Measurements from ENCODE around the gene TMPRSS9. TPM values are rescaled to one million over a fixed set of nuclear protein-coding genes. Genes with fewer than 3 reads are reported as not detected.

Gene TMPRSS9
- polyA plus RNA-seq, 3 donors = 0.12 to 0.30 TPM; not detected in 1

DNA sequence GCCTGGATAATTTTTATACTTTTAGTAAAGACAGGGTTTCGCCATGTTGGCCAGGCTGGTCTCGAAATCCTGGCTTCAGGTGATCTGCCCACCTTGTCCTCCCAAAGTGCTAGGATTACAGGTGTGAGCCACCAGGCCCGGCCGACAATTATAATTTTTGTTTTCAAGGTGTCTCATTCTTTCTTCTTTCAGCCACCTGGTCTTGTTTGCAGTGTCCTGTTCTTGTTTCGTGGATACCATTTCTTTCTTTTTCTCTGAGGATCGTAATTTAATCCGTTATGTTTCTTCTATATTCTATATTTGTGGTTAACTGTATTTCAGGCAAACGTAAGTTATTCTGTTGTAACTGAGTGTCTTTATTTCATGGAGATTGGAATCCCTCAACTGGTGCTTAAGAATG is 51.6 kb downstream of the TMPRSS9 start:
- Histone ChIP-seq H3K9me3 (replicated peaks in 1 of 2; ENCODE audit: control insufficient read depth in 1 of 2, insufficient read depth in 1 of 2, low read length in 2 of 2) (peaks cover 0 to 9% of the 10 kb centered on the region in 2 donors), H3K79me2 (ENCODE audit: insufficient read depth, low read length) (no peaks in the 10 kb centered on the region), H3K4me2 (replicated peaks; ENCODE audit: extremely low read depth, low read length, poor library complexity, severe bottlenecking) (no peak overlapping the region), H3K4me3 (replicated peaks in 1 of 3; ENCODE audit: low read depth in 2 of 3, low read length in 3 of 3) (no peak overlapping the region), H3K9ac (ENCODE audit: insufficient read depth, low read length, poor library complexity, severe bottlenecking) (no peak overlapping the region), H3K27ac (ENCODE audit: low read depth in 1 of 2, low read length in 2 of 2) (no peak overlapping the region), H3K27me3 (ENCODE audit: control insufficient read depth in 2 of 2, insufficient read depth in 2 of 2, low read length in 2 of 2) (no peaks in the 10 kb centered on the region), H4K20me1 (ENCODE audit: insufficient read depth, low read length) (no peaks in the 10 kb centered on the region), H3K4me1 (ENCODE audit: control insufficient read depth in 1 of 2, insufficient read depth in 2 of 2, low read length in 2 of 2) (peaks cover 2 to 3% of the 10 kb centered on the region in 2 donors), H3K36me3 (replicated peaks in 1 of 2; ENCODE audit: control insufficient read depth in 1 of 2, insufficient read depth in 2 of 2, low read length in 2 of 2) (no peaks in the 10 kb centered on the region), H2AFZ (ENCODE audit: insufficient read depth, low read depth, low read length, poor library complexity, severe bottlenecking) (no peak overlapping the region)
- TF ChIP-seq, protein P1, sequence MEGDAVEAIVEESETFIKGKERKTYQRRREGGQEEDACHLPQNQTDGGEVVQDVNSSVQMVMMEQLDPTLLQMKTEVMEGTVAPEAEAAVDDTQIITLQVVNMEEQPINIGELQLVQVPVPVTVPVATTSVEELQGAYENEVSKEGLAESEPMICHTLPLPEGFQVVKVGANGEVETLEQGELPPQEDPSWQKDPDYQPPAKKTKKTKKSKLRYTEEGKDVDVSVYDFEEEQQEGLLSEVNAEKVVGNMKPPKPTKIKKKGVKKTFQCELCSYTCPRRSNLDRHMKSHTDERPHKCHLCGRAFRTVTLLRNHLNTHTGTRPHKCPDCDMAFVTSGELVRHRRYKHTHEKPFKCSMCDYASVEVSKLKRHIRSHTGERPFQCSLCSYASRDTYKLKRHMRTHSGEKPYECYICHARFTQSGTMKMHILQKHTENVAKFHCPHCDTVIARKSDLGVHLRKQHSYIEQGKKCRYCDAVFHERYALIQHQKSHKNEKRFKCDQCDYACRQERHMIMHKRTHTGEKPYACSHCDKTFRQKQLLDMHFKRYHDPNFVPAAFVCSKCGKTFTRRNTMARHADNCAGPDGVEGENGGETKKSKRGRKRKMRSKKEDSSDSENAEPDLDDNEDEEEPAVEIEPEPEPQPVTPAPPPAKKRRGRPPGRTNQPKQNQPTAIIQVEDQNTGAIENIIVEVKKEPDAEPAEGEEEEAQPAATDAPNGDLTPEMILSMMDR (IDR thresholded peaks at IDR 0.05) = no peak
- Mint-ChIP-seq H3K4me1 (peaks cover 8% of the 10 kb centered on the region), H3K27me3 (ENCODE audit: low read depth in 3 of 3) (peaks cover 3 to 9% (median 5%) of the 10 kb centered on the region in 3 donors), H3K9me3 (peaks cover 0 to 11% (median 6%) of the 10 kb centered on the region in 7 donors), H3K4me3 (no peak overlapping the region), H3K36me3 (no peaks in the 10 kb centered on the region), H3K27ac (no peak overlapping the region)
- intact Hi-C loops (cut with micrococcal nuclease) = no loop called here
- DNase-seq = no peak
- WGBS (ENCODE audit: insufficient coverage) = 90% methylated on average over 2 of the region's 8 CpGs

DNA sequence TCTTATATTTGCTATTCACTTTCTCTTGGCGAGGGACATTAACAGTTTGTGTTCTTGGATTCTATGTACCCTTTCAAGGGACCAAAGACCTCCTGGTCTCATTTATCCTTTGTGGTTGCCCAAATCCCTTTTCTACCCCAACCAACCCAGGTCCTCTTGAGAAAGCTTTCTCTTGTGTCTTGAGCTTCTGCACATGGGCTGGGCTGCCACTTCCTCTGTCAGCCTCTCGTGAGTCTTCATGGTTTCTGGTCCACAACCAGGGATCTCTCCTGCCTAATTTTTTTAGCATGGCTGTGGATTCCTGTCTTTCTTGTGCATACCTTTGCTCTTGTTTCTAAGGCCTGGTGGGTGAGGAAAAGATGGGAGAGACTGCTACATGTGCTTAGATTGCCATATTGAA is 52.4 kb downstream of the TMPRSS9 start:
- 100% methylated on average over 1 of the region's 2 CpGs for WGBS (ENCODE audit: insufficient coverage)
- Mint-ChIP-seq H3K9me3 (peaks cover 0 to 11% (median 6%) of the 10 kb centered on the region in 7 donors), H3K4me3 (no peak overlapping the region), H3K27me3 (ENCODE audit: low read depth in 3 of 3) (peaks cover 3 to 9% (median 3%) of the 10 kb centered on the region in 3 donors), H3K36me3 (peaks cover 0 to under 1% of the 10 kb centered on the region in 2 donors), H3K27ac (no peak overlapping the region), H3K4me1 (peaks cover 10% of the 10 kb centered on the region)
- DNase-seq = no peak
- no peaks in the 10 kb centered on the region for H3K36me3 ChIP-seq (replicated peaks in 1 of 2; ENCODE audit: control insufficient read depth in 1 of 2, insufficient read depth in 2 of 2, low read length in 2 of 2)
- no peaks in the 10 kb centered on the region for H3K27me3 ChIP-seq (ENCODE audit: control insufficient read depth in 2 of 2, insufficient read depth in 2 of 2, low read length in 2 of 2)
- no peak overlapping the region for H3K4me3 ChIP-seq (replicated peaks in 1 of 3; ENCODE audit: low read depth in 2 of 3, low read length in 3 of 3)
- no peaks in the 10 kb centered on the region for H4K20me1 ChIP-seq (ENCODE audit: insufficient read depth, low read length)
- H2AFZ ChIP-seq (ENCODE audit: insufficient read depth, low read depth, low read length, poor library complexity, severe bottlenecking) = no peak overlapping the region
- no peak overlapping the region for H3K27ac ChIP-seq (ENCODE audit: low read depth in 1 of 2, low read length in 2 of 2)
- H3K4me2 ChIP-seq (replicated peaks; ENCODE audit: extremely low read depth, low read length, poor library complexity, severe bottlenecking) = no peak overlapping the region
- H3K4me1 ChIP-seq (ENCODE audit: control insufficient read depth in 1 of 2, insufficient read depth in 2 of 2, low read length in 2 of 2) = peaks cover 3 to 4% of the 10 kb centered on the region in 2 donors
- TF ChIP-seq, protein P1 (IDR thresholded peaks at IDR 0.05) = no peak
- peaks cover 0 to 9% of the 10 kb centered on the region in 2 donors for H3K9me3 ChIP-seq (replicated peaks in 1 of 2; ENCODE audit: control insufficient read depth in 1 of 2, insufficient read depth in 1 of 2, low read length in 2 of 2)
- no peak overlapping the region for H3K9ac ChIP-seq (ENCODE audit: insufficient read depth, low read length, poor library complexity, severe bottlenecking)
- intact Hi-C loops (cut with micrococcal nuclease) = no loop called here
- no peaks in the 10 kb centered on the region for H3K79me2 ChIP-seq (ENCODE audit: insufficient read depth, low read length)
